ENCODE data around the gene ATP2C1. TPM values are rescaled to one million over a fixed set of nuclear protein-coding genes. Genes with fewer than 3 reads are reported as not detected.
A peak's percentile ranks its signal among the peaks of the same experiment; 100 is the strongest.
"Not testable (repeated sequence)": the region's sequence is repeated elsewhere in the genome, so short reads cannot be mapped to it uniquely, and the experiment has no call there.

Gene ATP2C1, protein sequence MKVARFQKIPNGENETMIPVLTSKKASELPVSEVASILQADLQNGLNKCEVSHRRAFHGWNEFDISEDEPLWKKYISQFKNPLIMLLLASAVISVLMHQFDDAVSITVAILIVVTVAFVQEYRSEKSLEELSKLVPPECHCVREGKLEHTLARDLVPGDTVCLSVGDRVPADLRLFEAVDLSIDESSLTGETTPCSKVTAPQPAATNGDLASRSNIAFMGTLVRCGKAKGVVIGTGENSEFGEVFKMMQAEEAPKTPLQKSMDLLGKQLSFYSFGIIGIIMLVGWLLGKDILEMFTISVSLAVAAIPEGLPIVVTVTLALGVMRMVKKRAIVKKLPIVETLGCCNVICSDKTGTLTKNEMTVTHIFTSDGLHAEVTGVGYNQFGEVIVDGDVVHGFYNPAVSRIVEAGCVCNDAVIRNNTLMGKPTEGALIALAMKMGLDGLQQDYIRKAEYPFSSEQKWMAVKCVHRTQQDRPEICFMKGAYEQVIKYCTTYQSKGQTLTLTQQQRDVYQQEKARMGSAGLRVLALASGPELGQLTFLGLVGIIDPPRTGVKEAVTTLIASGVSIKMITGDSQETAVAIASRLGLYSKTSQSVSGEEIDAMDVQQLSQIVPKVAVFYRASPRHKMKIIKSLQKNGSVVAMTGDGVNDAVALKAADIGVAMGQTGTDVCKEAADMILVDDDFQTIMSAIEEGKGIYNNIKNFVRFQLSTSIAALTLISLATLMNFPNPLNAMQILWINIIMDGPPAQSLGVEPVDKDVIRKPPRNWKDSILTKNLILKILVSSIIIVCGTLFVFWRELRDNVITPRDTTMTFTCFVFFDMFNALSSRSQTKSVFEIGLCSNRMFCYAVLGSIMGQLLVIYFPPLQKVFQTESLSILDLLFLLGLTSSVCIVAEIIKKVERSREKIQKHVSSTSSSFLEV
- polyA plus RNA-seq (ENCODE audit: insufficient read length in 3 of 3): 100 to 1,000 TPM; 144 to 158 (median 153) TPM

DNA sequence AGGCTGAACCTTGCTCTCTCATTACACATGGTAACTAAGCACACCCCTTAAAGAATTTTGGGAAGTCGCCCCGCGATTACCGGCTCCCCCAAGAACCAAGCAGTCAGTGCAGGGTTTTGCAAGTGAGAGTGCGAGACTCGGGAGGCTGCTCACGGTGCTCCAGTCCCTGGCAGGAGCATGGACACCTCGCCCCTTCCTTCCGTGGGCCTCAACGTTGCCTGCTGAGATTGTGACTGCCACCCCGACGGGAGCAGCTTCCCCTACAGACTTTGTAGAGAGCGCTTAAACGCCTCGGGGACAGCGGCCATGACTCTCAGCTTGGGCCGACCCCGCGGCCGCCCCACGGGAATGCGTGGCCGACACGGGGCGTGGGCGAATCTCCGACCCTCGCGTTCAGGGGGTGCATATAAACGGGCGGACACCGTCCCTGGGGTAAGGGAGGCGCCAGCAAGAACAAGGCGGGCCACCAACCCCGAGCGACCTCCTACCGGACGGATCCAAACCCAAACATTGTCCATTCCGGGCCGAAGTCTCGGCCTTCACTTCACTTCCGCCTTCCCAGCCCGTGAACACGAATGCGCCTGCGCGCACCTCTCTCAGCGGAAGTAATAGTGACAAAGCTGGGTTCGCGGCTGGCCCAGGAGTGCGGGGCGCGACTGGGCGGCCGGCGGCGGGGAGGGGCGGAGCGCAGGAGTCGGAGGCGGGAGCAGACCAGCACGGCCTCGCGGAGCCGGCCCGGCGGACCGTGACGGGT lies at the start of gene ATP2C1:
ATP2C1 (plus strand) TSS at position 709 of the 754 bp plus-strand sequence. CDS start 686 bp downstream, outside the sequence.
- DNase-seq (ENCODE audit: low read depth in 3 of 3, low spot score in 2 of 3): peak; percentile 86 to 90 (median 86)

GRCh38 chr3:130844462-130844861 lies 49.4 kb upstream of the ATP2C1 start:
- DNase-seq (ENCODE audit: low read depth in 3 of 3, low spot score in 2 of 3): no peak

- DNase-seq (ENCODE audit: low read depth in 3 of 3, low spot score in 2 of 3): no peak
Measured at GRCh38 chr3:130846181-130846580, 47.7 kb upstream of the ATP2C1 start.

GRCh38 chr3:130849091-130849552 lies 44.8 kb upstream of the ATP2C1 start:
- no peak for DNase-seq (ENCODE audit: low read depth in 3 of 3, low spot score in 2 of 3)

GRCh38 chr3:130850044-130850797 lies 43.7 kb upstream of the ATP2C1 start:
- no peak for DNase-seq (ENCODE audit: low read depth in 3 of 3, low spot score in 2 of 3)

DNA sequence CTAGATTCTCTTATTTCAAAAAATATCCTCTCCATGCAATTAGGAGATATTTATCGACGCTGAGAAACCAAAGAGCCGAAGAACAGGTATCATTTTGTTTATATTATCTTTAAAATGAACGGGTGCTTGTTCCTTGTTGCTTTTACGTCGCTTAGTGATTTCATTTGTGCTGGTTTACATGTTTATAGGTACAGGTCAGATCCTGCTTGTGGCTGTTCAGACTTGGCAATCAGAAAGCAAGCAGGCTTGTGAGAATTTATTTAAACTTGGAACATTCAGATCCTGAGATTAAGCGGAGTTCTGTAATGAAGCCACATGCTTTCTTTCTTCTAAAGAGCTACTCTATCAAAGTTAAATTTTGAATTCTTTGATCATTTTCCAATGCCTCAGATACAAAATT lies 43.0 kb upstream of the ATP2C1 start:
- no peak for DNase-seq (ENCODE audit: low read depth in 3 of 3, low spot score in 2 of 3)

- DNase-seq (ENCODE audit: low read depth in 3 of 3, low spot score in 2 of 3): no peak
Measured at GRCh38 chr3:130851277-130851676, 42.6 kb upstream of the ATP2C1 start.

- DNase-seq (ENCODE audit: low read depth in 3 of 3, low spot score in 2 of 3): no peak
Measured at GRCh38 chr3:130853581-130853980, 40.3 kb upstream of the ATP2C1 start.

GRCh38 chr3:130854208-130854864 lies 39.5 kb upstream of the ATP2C1 start:
- no peak for DNase-seq (ENCODE audit: low read depth in 3 of 3, low spot score in 2 of 3)

GRCh38 chr3:130857336-130858026 lies 36.4 kb upstream of the ATP2C1 start:
- no peak for DNase-seq (ENCODE audit: low read depth in 3 of 3, low spot score in 2 of 3)

- DNase-seq (ENCODE audit: low read depth in 3 of 3, low spot score in 2 of 3): not testable (repeated sequence)
Measured at GRCh38 chr3:130862130-130862529, 31.8 kb upstream of the ATP2C1 start.

- no peak for DNase-seq (ENCODE audit: low read depth in 3 of 3, low spot score in 2 of 3)
Measured at GRCh38 chr3:130865489-130865888, 28.4 kb upstream of the ATP2C1 start.

DNA sequence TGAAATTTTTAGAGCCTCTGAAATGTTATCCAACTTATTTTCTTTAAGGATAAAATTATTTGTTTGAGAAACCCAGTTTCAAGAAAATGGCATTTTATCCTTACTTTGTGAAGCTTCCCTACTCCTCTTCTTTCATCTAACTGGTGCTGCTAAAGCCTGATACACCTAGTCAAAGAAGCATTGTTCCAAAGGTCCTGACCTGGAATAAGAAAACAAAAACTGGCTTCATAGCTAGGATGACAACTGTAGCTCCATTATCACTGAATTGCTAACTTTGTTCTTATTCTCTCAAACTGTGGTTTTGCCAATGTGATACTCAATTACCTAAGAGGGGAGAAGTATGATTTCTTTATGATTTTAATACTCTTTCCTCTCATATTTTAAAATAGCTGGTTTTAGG lies 27.6 kb upstream of the ATP2C1 start:
- DNase-seq (ENCODE audit: low read depth in 3 of 3, low spot score in 2 of 3): no peak

- DNase-seq (ENCODE audit: low read depth in 3 of 3, low spot score in 2 of 3): no peak
Measured at GRCh38 chr3:130870423-130870822, 23.5 kb upstream of the ATP2C1 start.

DNA sequence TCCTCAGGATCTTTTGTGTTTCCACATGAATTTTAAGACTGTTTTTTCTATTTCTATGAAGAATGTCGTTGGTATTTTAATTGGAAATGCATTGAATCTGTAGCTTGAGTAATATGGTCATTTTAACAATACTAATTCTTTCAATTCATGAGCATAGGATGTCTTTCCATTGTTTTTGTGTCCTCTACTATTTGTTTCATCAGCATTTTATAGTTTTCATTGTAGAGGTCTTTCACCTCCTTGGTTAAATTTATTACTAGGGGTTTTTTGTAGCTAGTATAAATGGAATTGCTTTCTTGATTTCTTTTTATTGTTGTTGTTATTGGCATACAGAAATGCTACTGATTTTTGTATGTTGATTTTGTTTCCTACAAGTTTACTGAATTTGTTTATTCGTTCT lies 17.3 kb upstream of the ATP2C1 start:
- DNase-seq (ENCODE audit: low read depth in 3 of 3, low spot score in 2 of 3): no peak

DNA sequence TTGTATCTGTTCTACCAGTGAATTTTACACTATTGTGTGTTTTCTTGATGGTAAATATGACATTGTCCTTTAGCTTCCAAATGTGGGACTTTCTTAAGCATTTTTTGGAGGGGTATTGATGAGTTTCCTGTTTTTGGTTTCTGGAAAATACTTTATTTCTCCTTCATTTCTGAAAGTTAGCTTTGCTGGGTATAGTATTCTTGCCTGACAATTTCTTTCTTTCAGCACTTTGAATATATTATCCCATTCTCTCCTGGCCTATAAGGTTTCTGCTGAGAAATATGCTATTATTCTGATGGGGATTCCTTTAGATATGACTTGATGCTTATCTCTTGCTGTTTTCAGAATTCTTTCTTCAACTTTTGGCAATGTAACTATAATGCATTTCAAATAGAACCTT lies 15.4 kb upstream of the ATP2C1 start:
- DNase-seq (ENCODE audit: low read depth in 3 of 3, low spot score in 2 of 3): no peak

DNA sequence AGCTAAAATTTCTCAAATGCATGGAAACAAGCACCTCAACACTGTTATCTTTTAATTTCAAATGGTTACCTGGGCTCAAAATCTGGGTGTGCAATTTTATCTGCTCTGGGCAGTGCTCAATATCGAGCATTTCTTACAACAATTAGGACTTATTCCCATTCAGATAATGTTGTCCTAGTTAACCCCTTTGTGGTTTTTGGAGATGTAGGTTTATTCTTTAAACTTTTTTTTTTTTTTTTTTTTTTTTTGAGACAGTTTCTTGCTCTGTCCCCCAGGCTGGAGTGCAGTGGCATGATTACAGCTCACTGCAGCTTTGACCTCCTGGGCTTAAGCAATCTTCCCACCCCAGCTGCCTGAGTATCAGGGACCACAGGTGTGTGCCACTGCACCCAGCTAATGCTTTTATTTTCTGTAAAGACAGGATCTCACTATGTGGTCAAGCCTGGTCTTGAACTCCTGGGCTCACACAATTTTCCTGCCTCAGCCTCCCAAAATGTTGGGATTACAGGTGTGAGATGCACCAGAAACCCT lies 4.4 kb upstream of the ATP2C1 start:
- no peak for DNase-seq (ENCODE audit: low read depth in 3 of 3, low spot score in 2 of 3)

- DNase-seq (ENCODE audit: low read depth in 3 of 3, low spot score in 2 of 3): peak; percentile 82 to 83 (median 83)
Measured at GRCh38 chr3:130892759-130893375, 1.0 kb upstream of the ATP2C1 start.
